GM12864 (cell line): ENCODE results near the gene ZSWIM4.
A peak's percentile ranks its signal among the peaks of the same experiment; 100 is the strongest.
"Not testable (repeated sequence)": the region's sequence is repeated elsewhere in the genome, so short reads cannot be mapped to it uniquely, and the experiment has no call there.

Source experiments
- DNase-seq: peaks from one replicate; pipeline ENCODE4 v3.0.0-alpha.2; 2011; ENCODE audit warnings: low read depth
- H3K4me3 ChIP-seq: 2 replicates; pipeline ENCODE4 v1.5.1; 2011; ENCODE audit warnings: mild to moderate bottlenecking, low read depth, low read length, control low read depth
- TF ChIP-seq, protein P1 (sequence below): IDR thresholded peaks from 2 replicates; pipeline ENCODE4 v1.5.1; 2011; ENCODE audit warnings: low read depth, mild to moderate bottlenecking, moderate library complexity, low read length, control low read depth, inconsistent platforms; ENCODE audit errors: missing control alignments

ZSWIM4 gene

DNA sequence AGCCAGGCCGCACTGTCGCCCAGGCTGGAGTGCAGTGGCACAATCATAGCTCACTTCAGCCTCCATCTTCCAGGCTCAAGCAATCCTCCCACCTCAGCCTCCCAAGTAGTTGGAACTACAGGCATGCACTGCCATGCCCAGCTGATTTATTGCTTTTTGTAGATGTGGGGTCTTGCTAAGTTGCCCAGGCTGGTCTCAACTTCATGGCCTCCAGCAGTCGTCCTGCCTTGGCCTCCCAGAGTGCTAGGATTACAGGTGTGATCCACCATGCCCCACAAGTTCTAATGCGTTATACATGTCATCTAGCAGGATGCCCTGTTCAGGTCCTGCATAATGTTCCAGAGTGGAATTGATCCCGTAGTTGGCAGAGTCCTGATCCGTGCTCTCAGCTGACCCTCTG, 16.4 kb upstream of the ZSWIM4 start:
- DNase-seq, result no peak
- no peak overlapping the region for H3K4me3 ChIP-seq
- TF ChIP-seq, protein P1, sequence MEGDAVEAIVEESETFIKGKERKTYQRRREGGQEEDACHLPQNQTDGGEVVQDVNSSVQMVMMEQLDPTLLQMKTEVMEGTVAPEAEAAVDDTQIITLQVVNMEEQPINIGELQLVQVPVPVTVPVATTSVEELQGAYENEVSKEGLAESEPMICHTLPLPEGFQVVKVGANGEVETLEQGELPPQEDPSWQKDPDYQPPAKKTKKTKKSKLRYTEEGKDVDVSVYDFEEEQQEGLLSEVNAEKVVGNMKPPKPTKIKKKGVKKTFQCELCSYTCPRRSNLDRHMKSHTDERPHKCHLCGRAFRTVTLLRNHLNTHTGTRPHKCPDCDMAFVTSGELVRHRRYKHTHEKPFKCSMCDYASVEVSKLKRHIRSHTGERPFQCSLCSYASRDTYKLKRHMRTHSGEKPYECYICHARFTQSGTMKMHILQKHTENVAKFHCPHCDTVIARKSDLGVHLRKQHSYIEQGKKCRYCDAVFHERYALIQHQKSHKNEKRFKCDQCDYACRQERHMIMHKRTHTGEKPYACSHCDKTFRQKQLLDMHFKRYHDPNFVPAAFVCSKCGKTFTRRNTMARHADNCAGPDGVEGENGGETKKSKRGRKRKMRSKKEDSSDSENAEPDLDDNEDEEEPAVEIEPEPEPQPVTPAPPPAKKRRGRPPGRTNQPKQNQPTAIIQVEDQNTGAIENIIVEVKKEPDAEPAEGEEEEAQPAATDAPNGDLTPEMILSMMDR, result no peak

GRCh38 chr19:13779794-13780193, 15.4 kb upstream of the ZSWIM4 start:
- not testable (repeated sequence) for DNase-seq, H3K4me3 ChIP-seq

DNA sequence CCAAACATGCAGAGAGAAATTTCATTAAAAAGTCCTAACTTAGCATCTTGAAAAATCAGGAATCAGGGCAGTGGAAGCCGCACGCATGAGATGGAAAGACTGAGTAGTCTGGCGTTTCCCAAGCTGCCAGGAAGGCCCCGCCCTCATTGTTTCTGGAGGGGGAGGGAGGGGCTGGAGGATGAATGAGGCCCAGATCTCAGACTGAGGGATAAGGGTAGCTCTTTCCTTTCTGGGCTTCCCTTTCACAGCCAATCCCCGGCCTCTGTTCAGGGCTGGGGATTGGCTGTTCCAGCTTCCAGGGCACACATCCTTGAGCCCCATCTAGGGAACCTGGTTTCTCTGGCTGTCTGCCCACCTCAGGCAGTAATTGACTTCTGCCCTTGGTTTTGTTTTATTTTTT, 13.7 kb upstream of the ZSWIM4 start:
- TF ChIP-seq, protein P1, result no peak
- H3K4me3 ChIP-seq, result no peak overlapping the region
- DNase-seq, result no peak

GRCh38 chr19:13782537-13782936, 12.7 kb upstream of the ZSWIM4 start:
- TF ChIP-seq, protein P1, result no peak
- no peak for DNase-seq

DNA sequence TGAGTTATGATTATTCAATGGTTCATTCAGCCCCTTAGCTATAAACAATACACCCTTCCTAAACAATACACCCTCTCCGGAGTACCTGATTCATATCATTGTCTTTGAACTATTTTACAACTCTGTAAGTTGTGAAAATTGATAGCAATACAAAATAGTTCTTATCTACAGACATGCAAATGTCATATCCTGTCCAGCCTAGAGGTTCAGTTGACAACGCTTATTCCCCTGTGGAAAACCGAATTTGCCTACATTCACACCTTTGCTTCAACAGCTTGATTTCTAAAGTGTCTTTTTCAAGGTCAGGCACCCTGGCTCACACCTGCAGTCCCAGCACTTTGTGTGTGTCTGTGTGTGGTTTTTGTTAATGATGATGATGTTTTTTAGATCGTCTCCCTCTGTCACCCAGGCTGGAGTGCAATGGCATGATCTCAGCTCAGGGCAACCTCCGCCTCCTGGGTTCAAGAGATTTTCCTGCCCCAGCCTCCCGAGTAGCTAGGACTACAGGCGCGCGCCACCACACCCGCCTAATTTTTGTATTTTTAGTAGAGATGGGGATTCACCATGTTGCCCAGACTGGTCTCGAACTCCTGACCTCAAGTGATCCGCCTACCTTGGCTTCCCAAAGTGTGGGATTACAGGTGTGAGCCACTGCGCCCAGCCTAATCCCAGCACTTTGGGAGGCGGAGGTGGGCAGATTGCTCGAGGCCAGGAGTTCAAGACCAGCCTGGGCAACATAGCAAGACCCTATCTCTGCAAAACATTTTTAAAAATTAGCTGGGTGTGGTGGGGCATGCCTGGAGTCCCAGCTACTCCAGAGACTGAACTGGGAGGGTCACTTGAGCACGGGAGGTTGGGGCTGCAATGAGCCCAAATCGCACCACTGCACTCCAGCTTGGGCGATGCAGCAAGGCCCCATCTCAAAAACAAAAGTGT, 11.4 kb upstream of the ZSWIM4 start:
- H3K4me3 ChIP-seq, result no peak overlapping the region
- TF ChIP-seq, protein P1, result no peak
- DNase-seq, result no peak

More at GRCh38 chr19:13782537-13782936, 12.7 kb upstream of the ZSWIM4 start:
- H3K4me3 ChIP-seq, result no peak overlapping the region

- no peak for DNase-seq
- TF ChIP-seq, protein P1, result peak; percentile 69
- no peak overlapping the region for H3K4me3 ChIP-seq
Measured at GRCh38 chr19:13784731-13785452, 10.4 kb upstream of the ZSWIM4 start.

- H3K4me3 ChIP-seq, result no peak overlapping the region
- no peak for DNase-seq
- TF ChIP-seq, protein P1, result no peak
Measured at GRCh38 chr19:13788991-13789390, 6.3 kb upstream of the ZSWIM4 start.
